NCI-H345 treated with DMSO at 0.1 percent for 48 hours (cell line): Measurements from ENCODE around the gene ZMAT2.
"Not testable (repeated sequence)": the region's sequence is repeated elsewhere in the genome, so short reads cannot be mapped to it uniquely, and the experiment has no call there.

Source experiments
- DNase-seq: peaks from one replicate; lab custom pipeline; 2025; ENCODE audit not compliant: unreplicated experiment; lab: John Stamatoyannopoulos, UW

Gene ZMAT2

DNA sequence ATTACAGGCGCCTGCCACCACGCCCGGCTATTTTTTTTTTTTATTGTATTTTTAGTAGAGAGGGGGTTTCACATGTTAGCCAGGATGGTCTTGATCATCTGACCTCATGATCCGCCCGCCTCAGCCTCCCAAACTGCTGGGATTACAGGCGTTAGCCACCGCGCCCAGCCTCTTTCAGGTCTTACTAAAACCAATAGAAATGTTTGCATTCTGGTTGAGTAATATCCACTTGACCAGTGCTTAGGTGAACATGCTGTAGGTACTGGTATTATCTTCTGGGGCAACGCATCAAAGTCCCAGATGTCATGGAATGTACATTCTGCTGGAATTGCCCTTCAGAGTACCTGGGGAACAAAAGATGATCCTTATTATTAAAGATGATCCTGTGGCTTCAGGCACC is 8.5 kb downstream of the ZMAT2 start:
- DNase-seq, result not testable (repeated sequence)

DNA sequence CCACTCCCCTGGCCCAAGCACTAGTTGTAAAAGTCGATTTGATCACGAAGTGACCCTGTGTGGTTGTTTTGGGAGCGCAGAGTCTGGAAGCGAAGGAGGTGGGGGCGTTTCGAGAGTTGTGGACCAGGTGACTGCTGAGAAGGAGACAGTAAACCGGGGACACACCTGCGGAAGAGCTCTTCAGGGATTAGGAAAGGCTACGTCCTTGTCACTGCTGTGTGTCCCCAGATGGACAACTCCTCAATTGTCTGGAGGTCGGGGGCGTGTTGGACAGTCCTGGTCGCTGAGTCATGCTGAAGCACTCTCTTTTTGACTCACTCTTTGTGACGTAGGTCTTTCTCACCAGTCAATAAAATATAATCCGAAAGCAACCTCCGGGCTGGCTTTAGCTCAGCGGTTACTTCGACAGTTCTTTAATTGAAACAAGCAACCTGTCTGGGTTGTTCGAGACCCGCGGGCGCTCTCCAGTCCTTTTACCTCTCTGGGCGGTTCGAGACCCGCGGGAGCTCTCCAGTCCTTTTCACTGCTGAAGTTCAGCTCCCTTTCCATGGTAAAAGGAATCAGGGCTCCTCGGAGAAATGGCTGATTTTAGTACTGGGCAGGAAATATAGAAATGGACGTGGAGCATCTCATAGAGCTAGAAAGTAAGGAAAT is 10.8 kb downstream of the ZMAT2 start:
- peak; percentile 34 for DNase-seq

DNA sequence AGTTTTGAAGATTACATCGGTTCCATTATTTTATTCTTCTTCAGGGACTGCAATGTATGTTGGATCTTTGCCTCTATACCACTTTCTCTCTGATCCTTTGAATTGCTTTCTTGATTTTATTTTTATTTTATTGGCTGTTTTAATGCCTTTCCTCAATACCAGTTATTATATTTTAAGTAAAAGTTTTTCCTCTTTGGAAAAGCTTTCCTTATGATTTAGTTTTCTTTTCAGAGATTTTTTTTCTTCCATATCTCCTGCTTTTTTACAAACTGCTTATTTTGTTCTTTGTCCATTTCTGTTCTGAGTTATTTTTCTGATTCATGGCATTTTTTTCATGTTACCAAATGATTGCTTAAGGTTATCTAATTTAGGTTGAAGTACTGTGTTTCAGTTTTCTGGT is 11.5 kb downstream of the ZMAT2 start:
- DNase-seq, result no peak

DNA sequence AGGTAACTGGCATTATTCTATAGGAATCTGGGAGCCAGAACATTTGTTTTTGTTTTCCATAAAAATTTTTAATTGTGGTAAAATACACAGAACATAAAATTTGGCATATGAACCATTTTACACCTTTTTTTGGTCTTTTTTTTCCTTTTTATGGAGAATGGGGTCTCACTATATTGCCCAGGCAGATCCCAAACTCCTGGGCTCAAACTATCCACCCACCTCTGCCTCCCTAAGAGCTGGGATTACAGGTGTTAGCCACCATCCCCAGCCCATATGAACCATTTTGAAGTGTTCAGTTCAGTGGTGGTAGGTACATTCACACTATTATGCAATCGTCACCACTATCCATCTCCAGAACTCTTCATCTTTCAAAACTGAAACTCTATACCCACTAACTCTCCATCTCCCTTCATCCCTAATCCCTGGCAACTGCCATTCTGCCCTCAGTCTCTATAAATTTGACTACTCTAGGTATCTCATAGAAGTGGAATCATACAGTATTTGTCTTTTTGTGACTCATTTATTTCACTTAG is 13.4 kb downstream of the ZMAT2 start:
- DNase-seq, result no peak

DNA sequence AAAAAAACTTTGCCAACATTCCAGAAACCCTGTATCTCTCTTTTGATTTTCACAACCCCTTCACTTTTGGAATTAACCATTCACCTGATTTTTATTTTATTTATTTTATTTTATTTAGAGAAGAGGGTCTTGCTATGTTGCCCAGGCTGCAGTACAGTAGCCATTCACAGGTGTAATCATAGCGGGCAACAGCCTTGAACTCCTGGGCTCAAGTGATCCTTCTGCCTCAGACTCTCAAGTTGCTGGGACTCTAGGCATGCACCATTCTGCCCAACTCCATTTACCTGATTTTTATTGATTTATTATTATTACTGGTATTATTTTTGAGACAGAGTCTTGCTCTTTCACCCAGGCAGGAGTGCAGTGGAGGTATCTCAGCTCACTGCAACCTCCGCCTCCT is 16.0 kb downstream of the ZMAT2 start:
- DNase-seq, result not testable (repeated sequence)

DNA sequence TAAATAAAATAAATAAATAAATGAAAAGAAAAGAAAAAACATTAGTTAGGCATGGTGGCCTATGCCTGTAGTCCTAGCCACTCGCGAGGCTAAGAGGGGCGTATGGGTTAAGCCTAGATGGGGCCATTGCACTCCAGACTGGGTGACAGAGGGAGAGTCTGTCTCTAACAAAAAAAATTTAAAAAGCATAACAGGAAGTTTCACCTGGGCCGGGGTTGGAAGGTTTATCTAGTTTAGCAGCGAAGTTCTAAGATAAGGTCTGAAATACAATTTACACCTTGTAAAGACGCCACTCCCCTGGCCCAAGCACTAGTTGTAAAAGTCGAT is 18.0 kb downstream of the ZMAT2 start:
- no peak for DNase-seq

DNA sequence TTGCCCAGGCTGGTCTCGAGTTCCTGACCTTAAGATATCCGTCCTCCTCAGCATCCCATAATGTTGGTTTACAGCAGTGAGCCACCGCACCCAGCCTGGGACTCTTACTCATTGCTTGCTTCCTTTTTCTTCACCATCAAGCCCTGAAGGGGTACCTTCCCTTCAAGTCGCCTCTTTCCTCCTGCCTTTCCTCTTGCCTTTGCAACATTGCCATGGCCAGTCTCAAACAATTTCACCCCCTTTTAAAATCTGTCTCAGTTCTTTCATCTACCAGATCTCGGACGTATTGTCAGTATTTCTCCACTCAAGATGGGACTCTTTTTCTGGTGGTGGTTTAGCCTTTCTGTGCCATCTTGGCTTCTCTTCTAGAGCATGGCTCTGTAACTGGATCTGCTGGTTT is 20.5 kb downstream of the ZMAT2 start:
- not testable (repeated sequence) for DNase-seq

DNA sequence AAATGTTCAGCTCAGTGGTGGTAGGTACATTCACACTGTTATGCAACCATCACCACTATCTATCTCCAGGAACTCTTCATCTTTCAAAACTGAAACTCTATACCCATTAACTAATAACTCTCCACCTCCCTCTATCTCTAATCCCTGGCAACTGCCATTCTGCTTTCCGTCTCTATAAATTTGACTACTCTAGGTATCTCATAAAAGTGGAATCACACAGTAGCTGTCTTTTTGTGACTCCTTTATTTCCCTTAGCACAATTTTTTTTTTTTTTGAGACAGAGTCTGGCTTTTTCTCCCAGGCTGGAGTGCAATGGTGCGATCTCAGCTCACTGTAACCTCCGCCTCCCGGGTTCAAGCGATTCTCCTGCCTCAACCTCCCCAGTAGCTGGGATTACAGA is 21.1 kb downstream of the ZMAT2 start:
- DNase-seq, result not testable (repeated sequence)

DNA sequence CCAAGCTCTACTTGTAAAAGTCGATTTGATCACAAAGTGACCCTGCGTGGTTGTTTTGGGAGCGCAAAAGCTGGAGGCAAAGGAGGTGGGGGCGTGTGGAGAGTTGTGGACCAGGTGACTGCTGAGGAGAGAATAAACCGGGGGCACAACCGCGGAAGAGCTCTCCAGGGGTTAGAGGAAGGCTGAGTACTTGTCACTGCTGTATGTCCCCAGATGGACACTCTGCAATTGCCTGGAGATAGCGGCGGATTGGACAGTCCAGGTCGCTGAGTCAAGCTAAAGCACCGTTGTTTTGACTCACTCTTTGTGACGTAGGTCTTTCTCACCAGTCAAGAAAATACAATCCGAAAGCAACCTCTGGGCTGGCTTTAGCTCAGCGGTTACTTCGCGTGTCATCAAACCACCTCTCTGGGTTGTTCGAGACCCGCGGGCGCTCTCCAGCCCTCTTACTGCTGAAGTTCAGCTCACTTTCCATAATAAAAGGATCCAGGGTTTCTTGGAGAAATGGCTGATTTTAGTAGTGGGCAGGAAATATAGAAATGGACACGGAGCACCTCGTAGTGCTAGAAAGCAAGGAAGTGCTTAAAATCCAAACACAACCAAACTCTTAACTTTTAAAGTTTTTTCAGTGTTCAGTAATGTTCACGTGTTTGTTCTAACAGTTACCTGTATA is 25.7 kb downstream of the ZMAT2 start:
- DNase-seq, result no peak

DNA sequence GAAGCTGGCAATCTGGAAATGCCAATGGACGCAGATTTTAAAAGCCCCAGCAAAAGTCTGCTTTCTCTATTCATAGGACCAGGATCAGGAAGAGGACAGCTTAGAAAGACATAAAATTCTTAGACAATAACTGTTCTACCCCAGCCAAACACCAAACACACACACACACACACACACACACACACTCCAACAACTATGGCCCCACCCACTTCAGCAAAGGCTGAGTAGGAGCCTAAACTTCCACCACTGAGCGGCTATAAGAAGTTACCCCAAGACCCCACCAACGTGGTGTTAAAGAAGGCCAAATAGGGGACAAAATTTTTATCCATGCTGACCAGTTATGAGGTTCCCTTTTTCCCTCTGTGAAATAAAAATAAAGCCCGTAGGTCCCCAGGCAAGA is 32.9 kb downstream of the ZMAT2 start:
- no peak for DNase-seq

DNA sequence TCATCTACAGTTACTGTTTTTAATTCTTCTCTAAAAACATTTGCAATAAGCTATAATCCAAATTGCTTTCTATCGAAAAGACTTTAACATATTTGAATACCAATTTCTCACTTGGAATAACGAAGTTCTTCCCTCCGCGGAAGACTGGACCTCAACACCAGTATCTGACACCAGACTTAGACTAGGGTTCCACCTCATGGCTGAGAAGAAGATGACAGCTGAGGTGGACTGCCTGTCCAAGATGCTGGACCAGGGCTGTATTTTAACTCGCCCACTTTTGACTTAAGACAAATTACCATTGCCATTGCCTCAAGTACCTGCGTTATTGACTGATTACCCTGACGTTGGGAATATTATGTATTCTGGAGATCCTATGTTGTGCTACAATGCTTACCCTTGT is 34.1 kb downstream of the ZMAT2 start:
- DNase-seq, result no peak

DNA sequence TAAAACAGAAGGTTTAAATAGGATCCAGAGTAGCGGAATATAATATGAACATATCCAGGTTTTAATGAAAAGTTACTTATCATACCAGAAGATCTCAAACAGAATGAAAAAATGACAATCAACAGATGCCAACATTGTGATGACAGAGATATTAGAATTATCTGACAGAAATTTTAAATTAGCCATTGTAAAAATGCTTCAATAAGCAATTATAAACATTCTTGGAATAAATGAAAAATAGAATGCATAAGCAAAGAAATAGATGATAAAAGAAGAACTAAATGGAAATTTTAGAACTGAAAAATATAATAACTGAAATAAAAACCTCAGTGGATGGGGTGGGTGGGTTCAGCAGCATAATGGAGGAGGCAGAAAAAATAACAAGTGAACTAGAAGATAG is 37.2 kb downstream of the ZMAT2 start:
- no peak for DNase-seq

DNA sequence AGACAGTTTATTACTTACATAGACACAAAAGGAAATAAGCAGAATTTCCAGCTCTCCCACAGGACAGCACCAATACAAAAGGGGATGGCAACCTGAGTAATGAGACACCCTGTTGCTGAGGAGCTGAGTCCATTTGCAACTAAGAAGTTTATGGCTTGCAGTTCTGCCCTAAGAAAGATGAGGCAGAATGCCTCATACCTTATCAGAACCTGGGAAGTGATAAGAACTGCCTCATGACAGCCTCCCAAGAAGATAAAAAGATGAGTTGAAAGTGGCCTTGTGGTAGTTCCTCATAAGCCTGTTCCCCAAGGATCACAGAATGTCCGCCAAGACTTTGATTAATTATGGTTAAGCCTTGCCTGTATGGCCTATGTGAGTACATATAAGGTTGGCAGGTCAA is 41.7 kb downstream of the ZMAT2 start:
- DNase-seq, result no peak

DNA sequence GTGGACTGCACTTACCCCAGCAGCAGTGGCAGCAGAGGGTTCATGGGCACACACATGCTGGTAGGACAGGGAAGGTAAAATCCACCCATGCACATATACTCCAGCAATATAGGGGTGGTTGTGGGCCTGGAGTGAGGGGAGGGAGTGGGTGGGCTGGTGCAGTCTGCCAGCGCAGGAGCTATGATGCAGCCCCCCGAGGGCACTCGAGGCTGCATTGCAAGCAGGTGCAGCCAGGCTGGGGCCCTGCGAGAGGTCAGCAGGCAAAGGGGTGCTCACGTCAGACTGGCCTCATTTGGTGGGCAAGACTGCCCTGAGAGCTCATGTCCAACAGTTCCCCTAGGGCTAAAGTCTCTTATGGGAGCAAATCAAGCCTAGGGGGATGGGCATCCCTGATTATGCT is 53.3 kb downstream of the ZMAT2 start:
- DNase-seq, result no peak
